ENCODE data around the gene HDAC11.
"Not testable (repeated sequence)": the region's sequence is repeated elsewhere in the genome, so short reads cannot be mapped to it uniquely, and the experiment has no call there.

Gene HDAC11

DNA sequence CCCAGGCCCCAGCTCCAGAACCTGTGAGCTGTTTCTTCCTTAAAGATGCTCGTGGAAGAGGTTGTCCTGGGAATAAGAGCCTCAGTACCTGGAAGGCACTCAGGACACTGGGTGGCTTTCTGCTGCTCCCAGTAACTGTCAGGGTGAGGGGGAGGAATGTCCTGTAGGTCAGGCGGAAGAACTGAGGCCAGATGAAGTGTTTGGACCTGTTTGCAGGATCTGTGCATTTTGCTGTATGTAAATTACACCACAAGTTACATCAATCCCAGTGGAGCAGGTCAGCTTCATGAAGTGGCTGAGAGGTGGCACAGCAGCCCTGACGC lies 27.1 kb downstream of the HDAC11 start:
- no peak for DNase-seq (ENCODE audit: low read depth in 3 of 3)

DNA sequence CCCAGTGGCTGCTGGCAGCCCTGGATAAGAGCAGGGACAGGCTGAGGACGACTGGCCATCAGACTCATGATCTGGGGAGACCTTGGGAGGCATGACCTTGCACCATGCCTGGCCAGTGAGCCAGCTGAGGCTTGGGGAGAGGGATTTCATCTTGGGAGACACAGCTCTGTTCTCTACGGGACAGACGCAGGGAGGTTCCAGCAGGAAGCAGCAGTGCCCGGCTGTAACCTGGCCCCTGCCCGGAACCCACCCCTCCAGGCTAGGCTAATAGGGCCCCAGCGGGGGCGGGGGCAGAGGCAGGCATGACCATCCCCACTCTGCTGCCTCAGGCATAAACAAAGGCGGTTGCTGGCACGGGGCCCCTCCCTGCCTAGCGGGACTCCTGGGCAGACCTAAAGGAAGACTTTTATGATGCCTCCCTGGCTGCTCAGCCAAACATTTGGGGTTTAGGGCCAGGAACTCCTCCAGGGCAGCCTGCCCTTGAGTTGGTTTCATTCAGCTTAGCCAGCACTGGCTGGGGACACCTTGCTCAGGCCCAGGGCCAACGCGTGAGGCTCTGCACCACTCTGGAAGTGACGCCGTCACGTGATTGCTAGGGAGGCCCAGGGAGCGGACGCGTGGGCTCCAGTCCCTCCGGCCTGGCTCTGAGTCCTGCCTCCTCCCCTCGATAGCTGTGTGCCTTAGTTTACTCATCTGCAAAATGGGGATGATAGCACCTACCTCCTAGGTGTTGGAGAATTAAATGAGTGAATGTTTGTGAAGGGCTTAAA lies 27.6 kb downstream of the HDAC11 start:
- DNase-seq (ENCODE audit: low read depth in 3 of 3): no peak

DNA sequence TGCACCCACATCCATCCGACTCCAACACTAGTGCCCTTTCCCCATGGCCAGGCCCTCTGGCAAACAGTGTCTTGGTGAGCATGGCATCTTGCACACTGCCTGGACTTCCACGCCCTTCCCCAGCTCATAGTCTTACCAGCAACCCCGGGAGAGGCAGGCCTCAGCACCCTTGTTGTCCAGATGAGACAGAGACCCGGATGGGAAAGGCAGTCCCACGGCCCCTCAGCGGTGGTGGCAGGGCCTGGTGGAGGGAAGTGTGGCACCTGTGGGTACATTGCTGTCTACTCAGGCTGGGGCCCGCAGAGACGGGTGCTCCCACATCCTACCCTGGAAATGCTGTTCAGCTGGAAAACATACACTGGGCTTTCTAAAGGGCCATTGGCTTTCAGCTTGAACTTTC lies 28.4 kb downstream of the HDAC11 start:
- DNase-seq (ENCODE audit: low read depth in 3 of 3): no peak

DNA sequence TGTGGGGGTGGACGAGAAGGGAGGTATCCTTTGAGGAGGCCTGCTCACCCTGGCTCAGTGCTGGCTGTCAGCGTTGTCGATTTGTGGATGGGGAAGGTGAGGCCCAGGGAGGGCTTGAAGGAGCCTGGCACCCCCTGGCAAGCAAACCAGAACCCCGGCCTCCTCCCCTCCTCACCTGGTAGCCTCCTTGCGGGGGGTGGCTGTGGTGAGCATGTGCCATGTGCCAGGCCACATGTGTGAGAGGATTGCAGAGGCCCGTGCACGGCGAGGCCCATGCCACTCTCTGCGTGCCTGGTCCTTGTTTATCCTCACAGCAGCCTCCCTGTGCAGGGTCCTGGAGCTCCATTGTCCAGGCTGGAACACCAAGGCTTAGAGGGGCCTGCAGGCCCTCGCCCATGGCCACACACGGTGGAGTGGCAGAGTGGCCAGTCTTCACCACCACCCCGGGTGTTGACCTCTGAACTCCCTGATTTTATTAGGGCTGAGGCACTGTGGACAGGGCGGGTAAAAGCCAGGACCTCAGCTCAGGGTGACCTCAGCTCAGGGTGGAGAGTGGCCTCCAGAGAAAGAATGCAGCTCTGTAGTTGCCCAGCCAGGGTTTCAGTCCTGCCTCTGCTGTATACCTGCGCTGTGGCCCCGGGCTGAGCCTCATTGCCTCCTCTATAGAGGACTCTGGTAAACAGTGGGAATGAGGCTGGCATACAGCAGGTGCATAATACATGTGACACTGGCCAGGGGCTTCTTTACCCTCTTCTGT lies 29.1 kb downstream of the HDAC11 start:
- DNase-seq (ENCODE audit: low read depth in 3 of 3): no peak

DNA sequence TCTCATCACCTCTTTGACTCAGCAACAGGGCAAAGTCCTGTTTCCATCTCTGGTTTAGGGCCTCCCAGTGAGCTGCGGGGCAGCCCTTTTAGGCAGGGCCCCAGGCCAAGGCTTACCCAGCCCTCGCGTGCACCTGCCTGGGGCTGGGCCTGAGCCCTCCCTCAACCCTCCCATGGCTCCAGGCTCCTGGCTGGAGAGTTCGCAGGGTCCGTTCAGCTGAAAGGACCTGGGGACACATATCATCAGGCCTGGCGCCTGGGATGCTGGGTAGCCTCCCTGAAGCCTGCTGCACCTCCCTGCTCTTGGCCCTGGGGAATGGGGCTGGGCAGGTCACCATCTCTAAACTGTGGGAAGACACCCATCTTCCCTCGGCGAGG lies 29.7 kb downstream of the HDAC11 start:
- no peak for DNase-seq (ENCODE audit: low read depth in 3 of 3)

DNA sequence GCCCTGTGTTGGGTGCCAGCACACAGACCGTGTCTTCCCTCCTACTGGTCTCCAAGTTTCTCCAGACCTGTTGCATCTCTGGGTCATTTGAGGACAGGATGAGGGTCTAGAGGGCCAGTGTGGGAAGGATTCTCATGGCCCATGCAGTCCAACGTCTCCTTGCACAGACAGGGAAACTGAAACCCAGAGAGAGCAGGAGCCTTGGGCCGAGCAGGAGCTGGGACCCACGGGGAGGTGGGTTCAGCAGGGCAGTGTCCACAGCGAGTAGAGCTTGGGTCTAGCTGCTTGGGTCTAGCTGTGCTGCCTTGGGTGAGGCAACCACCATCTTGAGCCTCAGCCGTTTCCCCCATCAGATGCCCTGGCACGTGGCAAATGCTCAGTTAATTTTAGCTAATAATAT lies 32.3 kb downstream of the HDAC11 start:
- DNase-seq (ENCODE audit: low read depth in 3 of 3): no peak

DNA sequence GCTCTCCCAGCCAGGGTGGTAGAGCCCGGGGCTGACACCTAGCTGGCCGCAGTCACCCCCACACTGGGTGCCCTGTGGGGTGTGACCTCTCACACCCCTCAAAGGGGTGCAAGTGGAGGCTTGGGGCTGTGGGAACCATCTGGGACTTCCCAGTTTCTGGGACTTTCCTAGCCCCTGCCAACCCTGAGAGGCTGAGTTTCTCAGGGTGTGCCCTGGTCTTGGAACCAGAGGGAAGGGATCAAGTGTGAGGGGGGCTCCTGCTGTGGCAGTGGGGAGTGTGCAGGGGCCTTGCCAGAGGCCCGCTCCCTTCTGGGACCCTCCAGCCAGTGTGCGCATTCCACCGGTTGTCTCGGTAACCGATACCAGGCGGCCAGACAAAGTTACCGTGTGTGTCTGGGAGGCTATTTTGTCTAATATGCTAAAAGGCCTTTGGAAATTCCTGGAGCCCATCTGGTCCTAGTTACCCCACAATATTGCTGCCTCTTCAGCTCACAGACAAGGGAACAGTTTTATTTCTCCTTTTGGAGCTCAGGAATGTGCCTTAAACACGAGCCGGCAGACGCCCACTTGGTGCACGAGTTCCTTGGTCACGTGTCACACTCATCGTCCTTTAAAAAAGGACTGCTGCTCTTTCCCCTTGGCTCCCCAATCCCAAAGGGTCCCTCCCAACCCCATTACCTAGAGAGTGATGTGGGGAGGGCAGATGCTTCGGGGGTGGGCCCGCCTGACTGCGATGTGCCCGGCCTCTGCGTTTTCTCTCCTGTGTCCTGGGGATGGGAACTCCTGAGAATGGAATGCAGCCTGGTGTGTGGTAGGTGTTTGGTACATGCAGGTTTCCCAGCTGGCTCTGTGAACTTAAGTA lies 33.2 kb downstream of the HDAC11 start:
- DNase-seq (ENCODE audit: low read depth in 3 of 3): no peak

DNA sequence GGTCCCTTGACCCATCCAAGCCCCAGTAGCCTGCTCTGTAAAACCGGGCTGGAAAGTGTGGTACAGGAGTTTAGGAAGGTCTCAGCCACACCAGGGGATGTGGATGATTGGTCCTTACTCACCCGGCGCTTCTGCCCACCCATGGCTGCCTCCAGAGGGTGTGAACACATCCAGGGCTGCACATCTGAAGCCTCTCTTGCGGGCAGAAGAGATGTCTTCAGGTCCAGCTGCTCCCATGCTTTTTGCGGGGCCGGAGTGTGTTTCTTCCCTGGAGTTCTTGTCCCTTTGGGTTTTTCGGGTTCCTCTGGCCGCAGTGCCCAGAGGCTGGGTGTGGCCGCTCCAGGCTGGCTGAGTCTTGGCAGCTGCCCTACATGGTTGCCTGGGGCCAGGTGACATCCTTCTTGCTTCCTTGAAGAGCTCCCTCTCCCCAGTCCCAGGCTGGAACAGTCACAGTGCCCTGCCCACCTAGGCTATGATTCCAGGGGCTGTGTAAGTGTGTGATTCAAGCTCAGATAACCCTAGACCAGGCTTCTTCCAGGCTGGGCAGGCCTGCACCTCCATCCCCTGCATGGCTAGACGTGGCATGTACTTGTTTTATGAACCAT lies 33.9 kb downstream of the HDAC11 start:
- DNase-seq (ENCODE audit: low read depth in 3 of 3): no peak

DNA sequence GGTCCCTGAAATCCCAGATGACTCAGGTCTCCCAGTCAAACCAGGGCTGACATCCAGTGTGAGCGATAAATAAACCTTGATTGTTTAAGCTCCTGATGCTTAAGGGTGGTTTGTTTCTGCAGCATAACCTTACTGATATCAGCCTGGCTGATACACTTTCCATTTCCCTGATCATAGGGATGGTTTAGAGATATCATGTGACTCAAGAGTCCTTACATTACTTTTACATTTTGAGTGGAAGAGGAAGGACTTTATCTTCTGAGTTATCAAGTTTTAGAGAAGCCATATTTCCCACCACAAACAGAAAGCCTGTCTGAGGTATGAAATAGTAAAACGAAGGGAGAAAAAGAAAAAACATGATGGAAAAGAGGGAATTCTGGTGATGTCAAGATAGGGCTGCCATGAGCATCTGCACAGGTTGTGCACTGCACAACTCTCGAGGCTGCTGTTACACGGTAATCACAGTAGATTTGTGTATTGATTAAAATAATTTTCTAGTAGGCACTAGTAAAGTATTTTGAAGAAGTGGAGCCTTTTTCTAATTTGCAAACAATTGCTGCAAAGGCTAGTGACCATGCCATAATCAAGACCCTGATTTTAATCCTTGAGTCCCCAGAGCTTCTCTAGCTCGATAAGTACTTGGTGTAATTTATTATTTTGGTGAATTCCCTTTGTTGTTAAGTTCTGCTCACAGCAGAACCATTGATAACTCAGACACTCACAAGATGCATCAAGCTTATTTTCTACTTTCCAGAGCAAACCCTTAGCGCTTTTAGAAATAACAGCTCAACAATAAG lies 34.7 kb downstream of the HDAC11 start:
- DNase-seq (ENCODE audit: low read depth in 3 of 3): no peak

DNA sequence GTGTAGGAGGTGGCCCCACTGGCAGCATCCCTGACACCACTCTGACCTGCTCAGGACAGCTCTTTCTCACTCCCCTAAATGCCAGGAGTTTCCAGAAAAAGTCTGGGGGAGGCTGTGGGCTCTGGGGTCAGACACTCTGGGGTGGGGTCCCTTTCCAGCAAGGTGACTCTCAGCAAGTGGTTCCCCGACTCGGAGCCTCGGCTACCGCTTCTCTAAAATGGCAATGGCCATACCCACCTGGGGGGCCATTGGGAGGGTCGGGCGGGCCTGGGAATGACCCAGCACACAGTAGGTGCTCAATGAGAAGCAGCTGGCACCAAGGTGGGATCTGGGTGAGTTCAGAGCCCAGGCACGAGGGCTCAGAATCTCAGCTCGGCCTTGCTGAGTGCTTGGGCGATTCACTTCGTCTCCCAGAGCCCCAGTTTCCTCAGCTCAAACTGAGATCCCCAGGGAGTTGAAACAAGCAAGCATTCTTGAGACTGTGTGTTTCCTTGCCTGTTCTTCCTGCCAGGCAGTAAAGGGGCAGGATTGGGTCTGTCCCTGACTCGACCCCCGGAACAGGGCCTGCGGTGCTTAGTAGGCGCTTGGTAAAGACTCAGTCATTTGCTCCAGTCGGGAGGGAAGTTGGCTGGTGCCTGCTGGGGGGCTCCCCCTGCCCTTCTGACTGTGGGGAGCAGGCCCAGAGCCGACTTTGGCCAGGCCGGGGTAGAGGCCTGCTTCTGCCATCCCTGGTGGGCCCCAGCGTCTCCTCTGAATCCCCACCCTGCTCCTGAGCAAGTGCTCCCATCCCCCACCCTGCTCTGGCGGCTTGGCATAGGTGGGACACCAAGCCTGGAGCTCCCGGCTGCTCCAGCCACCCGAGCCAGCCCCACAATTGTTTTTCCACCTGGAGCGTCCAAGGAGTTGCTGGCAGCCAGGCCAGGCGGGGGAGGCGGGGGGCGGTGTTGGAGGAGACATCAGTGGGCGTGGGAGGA lies 36.0 kb downstream of the HDAC11 start:
- no peak for DNase-seq (ENCODE audit: low read depth in 3 of 3)

DNA sequence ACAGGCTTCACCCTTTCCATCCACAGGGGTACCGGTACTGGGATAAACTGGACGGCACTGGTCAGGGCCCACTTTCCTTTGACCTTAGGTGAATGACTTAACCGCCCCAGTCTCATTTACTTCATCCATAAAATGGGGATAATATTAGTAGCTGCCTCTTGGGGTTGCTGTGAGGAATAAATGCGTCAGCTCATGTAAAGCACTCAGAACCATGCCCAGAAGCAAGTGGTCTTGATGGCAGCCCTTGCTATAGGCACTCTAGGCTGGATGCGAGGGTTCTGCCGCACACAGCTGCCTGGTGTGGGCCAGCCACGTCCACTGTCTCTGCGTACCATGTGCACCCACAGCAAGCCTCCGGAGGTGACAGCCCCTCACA lies 36.6 kb downstream of the HDAC11 start:
- no peak for DNase-seq (ENCODE audit: low read depth in 3 of 3)

DNA sequence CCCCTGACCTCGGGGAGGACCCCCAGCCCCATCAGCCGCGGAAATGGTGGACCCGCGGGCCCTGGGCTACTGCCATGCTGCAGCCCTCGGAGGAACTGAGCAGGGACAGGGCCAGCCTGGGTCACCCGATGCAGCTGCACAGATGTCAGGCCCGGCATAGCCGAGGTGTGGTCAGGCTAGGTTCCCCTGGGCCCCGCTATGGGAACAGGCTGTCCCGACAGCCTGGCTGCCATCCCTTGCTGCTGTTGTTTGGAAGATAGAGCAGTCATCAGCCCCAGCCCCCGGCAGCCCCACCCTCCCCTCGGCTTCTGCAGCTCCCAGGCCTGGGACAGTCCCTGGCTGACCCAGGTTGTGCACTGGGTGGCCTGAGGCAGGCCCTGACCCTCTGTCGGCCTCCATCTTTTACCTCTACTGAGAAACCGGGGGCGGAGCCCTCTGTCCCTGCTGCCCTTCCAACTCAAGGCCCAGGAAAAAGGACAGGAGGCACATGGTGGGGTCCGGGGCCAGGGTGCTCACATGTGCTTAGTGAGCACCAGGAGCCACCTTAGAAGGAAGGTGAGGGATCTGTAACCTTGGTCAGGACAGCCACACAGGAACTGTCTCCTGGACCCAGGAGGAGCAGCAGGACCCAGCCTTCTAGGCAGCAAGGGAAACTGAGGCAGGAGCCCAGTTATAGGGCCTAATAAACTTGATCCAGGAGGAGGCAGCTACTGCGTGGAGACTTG lies 37.3 kb downstream of the HDAC11 start:
- no peak for DNase-seq (ENCODE audit: low read depth in 3 of 3)

DNA sequence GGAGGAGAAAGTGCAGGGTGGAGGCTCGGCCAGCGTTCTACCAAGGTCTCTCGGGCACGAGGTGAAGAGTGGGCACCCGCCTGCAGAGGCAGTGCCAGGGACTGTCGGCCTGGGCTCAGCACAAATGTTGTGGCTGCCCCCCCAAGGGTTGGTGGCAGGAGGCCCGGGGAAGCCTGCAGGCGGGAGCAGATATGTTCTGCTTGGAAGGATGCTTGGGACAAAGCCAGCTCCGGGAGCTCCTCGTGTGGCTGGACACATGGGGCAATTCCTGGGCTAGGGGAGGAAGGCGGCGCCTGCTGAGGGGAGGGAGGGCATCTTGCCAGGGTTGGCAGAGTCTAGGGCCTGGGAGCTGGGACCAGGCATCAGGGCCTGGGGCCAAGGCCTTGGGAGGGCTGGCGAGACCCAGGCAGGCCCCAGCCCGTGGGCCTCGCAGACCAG lies 38.4 kb downstream of the HDAC11 start:
- DNase-seq (ENCODE audit: low read depth in 3 of 3): no peak

DNA sequence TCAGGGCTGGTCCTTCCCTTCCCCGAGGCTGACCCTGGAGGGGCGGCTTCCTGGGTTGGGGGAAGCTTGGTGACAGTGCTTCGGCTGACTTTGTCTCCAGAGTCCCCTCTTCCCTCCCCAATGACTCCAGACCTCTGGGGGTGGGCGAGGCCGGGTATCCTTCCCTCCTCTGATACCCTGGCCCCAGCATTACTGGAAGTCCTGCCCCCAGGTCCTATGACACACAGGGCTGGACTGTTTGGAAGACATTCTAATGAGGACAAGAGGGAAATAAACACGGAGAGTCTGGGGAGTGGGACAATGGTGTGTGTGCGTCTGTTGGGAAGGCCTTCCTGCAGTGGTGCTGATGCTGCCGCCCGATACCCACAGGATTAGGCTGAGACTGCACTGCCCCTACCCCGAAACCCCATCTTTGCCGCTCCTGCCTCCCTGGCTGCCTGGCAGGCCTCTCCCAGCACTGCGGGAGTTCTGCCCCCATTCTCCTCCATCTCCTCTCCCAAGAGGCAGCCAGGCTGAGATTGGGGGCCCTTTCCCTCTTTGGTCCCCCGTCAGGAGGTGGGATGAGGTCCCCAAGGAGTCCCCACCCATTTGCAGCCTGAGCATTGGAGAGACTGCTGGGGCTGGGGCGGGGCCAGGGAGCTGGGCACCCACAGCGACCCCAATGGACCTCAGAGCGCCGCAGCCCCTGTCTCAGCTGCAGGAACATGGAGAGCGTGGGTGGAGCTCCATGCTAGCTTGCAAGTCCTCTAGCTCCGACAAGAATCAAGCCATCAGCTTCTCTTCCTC lies 39.1 kb downstream of the HDAC11 start:
- no peak for DNase-seq (ENCODE audit: low read depth in 3 of 3)

DNA sequence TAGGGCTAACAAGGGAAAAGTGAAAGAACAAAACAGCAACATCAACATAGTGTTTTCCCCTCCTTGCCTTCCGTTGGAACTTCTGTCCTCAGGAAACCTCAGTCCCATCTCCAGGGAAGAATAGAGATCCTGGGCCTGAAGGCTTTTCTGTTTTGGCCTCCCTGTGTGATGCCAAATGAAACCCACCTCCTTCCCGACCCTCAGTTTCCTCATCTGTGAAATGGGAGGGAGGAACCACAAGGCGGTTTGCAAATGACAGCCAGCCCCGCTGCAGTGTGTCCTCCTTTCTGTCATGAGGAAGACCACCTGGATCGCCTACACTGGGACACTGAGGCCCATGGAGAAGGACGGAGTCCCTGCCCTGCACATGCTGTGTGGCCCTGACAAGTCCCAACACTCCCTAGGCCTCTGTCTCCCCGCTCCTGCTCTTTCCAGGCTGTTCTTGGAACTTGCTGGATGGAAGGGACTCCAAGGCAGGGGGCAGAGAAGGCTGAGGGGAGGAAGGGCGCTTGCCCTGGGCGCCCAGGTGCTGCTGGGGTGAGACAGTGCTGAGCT lies 40.3 kb downstream of the HDAC11 start:
- DNase-seq (ENCODE audit: low read depth in 3 of 3): no peak

DNA sequence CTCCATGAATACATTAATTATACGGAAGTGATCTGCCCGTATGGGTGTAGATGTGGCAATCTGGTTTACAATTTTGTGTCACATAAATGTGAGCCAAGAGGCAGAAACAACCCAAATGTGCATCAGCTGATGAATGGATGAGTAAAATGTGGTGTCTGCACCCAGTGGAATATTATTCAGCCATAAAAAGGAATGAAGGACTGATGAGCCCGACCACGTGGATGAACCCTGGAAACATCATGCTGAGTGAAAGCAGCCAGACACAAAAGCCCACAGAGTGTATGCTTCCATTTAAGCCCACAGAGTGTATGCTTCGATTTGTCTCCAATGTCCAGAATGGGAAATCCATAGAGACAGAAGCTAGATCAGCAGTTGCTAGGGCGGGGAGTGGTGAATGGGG lies 41.2 kb downstream of the HDAC11 start:
- DNase-seq (ENCODE audit: low read depth in 3 of 3): no peak

DNA sequence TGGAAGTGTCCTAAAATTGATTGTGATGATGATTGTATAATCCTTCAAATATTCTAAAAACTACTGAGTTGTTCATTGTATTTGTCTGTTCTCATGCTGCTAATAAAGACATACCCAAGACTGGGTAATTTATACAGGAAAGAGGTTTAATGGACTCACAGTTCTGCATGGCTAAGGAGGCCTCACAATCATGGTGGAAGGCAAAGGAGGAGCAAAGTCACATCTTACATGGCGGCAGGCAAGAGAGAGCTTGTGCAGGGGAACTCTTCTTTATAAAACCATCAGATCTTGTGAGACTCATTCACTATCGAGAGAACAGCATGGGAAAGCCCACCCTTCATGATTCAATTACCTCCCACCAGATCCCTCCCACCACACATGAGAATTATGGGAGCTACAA lies 41.6 kb downstream of the HDAC11 start:
- DNase-seq (ENCODE audit: low read depth in 3 of 3): not testable (repeated sequence)

DNA sequence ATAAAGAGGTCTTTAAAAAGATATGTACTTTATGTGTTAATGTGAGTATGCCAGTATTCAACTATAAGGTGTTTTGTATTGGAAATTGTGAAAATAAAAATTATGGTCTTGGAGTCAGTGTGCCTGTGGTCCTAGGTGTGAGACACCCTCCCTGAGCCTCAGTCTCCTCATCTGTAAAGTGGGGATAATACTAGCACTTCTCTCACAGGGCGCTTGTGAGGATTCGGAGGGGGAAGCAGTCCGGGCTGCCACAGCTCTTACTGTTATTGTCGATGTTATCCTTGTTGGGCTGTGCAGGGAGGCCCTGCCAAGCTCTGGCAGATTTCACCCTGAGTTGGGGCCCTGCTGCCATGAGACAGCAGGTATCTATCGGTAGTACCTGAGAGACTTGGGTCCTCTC lies 42.1 kb downstream of the HDAC11 start:
- no peak for DNase-seq (ENCODE audit: low read depth in 3 of 3)

All from stimulated activated CD4-positive, alpha-beta T cell treated with anti-CD3 and anti-CD28 coated beads, TNF-alpha, amount 100 ng/mL, for 4 hours (primary cell).